Body of pancreas (tissue), 4 donors: ENCODE measurements around the gene COX4I1. TPM values are rescaled to one million over a fixed set of nuclear protein-coding genes. Genes with fewer than 3 reads are reported as not detected.
A peak's percentile ranks its signal among the peaks of the same experiment; 100 is the strongest.

Source experiments
- ATAC-seq: fragments of 150-250 bp; one replicate; pipeline ENCODE4 v1.9.1; 2016
- DNase-seq, 4 donors: peaks; one replicate each; pipeline ENCODE4 v3.0.0-alpha.2; 2019
- H3K27ac ChIP-seq, 4 donors: fragments of 200-600 bp; sonication (generic); 1 replicate in 3 of 4; 2 replicates in 1 of 4; pipeline versions ENCODE4 v1.5.1 to v1.6.1; 2016 to 2019; ENCODE audit warnings: mild to moderate bottlenecking in 1 of 4, mixed read lengths in 1 of 4, moderate library complexity in 1 of 4
- H3K27me3 ChIP-seq, 2 donors: fragments of 200-600 bp; sonication (generic); one replicate each; pipeline ENCODE4 v1.6.0; 2016; ENCODE audit warnings: mild to moderate bottlenecking in 1 of 2
- H3K36me3 ChIP-seq, 2 donors: fragments of 200-600 bp; sonication (generic); replicated peaks in 1 of 2; 2 replicates each; pipeline ENCODE4 v1.5.1; 2016; ENCODE audit warnings: low read depth in 2 of 2; ENCODE audit not compliant: insufficient read depth in 1 of 2
- H3K4me1 ChIP-seq: fragments of 200-600 bp; sonication (generic); one replicate; pipeline ENCODE4 v1.6.0; 2016
- H3K4me3 ChIP-seq, 2 donors: fragments of 200-600 bp; sonication (generic); 1 replicate in 1 of 2; 2 replicates in 1 of 2; pipeline ENCODE4 v1.5.1; 2016 to 2019
- H3K9me3 ChIP-seq, 3 donors: fragments of 200-600 bp; sonication (generic); 1 replicate in 2 of 3; 2 replicates in 1 of 3; pipeline ENCODE4 v1.5.1; 2016
- CTCF ChIP-seq, 7 experiments: fragments of 450-650 bp in 4 of 7; fragments of 200-600 bp in 3 of 7; sonication (generic) in 3 of 7; IDR thresholded peaks; one replicate each; pipeline ENCODE4 v1.5.1; 2016 to 2019; ENCODE audit warnings: antibody characterized with exemption in 7 of 7
- POLR2A ChIP-seq, 3 donors: fragments of 450-650 bp; IDR thresholded peaks; one replicate each; pipeline ENCODE4 v1.6.1; 2016; ENCODE audit warnings: antibody characterized with exemption in 3 of 3, mild to moderate bottlenecking in 2 of 3
- WGBS, 2 donors: methylation state at CpG; one replicate each; pipeline ENCODE4 v1.1.5; 2017; 5-methylcytosine and 5-hydroxymethylcytosine counted together
- intact Hi-C: fragments of 100-400 bp; cut with DNase I; formaldehyde crosslinking; loops from one replicate; pipeline ENCODE4 v1.15.1; 2023
- total RNA-seq, 2 donors: library from RNA; depleted of rRNA; stranded (reverse); fragments of >200 nt; gene quantifications; one replicate each; pipeline ENCODE4 v1.1.0, GENCODE V29; 2016

The COX4I1 gene
- total RNA-seq, 2 donors from 2014 or later: 259 to 291 TPM

DNA sequence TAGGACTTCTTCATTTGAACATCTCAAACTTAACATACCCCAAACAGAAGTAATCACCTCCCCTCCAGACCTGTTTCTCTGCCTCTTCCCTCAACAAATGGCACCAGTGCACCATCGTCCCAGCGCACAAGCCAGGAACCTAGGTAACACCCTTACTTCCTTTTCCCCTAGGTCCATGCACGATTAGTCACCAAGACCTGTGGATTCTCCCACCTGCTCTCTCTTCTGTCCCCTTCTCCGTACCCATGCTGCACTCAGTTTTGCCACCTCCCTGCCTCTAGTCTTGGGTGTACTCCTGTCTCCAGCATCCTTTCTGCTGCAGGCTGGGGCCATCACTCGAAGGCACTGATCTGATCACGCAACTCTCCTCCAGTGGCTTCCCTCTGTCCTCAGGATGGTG lies 3.3 kb upstream of the COX4I1 start:
- TF ChIP-seq POLR2A (IDR thresholded peaks at IDR 0.05): no peak
- TF ChIP-seq CTCF (IDR thresholded peaks at IDR 0.05): no peak
- no peaks in the 10 kb centered on the region for H3K9me3 ChIP-seq
- 84 to 88% methylated on average over 6 of the region's 6 CpGs for WGBS, 2 donors
- DNase-seq (no peak), ATAC-seq (no peak)
- intact Hi-C loops: no loop called here
- H3K27me3 ChIP-seq: no peaks in the 10 kb centered on the region
- no peak overlapping the region for H3K27ac ChIP-seq
- peaks cover 32% of the 10 kb centered on the region for H3K4me1 ChIP-seq
- no peak overlapping the region for H3K4me3 ChIP-seq
- H3K36me3 ChIP-seq: no peaks in the 10 kb centered on the region

GRCh38 chr16:85796599-85796998 lies 2.9 kb upstream of the COX4I1 start:
- peaks cover 0 to 2% of the 10 kb centered on the region in 2 donors for H3K36me3 ChIP-seq
- no peak for TF ChIP-seq CTCF (IDR thresholded peaks at IDR 0.05)
- no peak for TF ChIP-seq POLR2A (IDR thresholded peaks at IDR 0.05)

DNA sequence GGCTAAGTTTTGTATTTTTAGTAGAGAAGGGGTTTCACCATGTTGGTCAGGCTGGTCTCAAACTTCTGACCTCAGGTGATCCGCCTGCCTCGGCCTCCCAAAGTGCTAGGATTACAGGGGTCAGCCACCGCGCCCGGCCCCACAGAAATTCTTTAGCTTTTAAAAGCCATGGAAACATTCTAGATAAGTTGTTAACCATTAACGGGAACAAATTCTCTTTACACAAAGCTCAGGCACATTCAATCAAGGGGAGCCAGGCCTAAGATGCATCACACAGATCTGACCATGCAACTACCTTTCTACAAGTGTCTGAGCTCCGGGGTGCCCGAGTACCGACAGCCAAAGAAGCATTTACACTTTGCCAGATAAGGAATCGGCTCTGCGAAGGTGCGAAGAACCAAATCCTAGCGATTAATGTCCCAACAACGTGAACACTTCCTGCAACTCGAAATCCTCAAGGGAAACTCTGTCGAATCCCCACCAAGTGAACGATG lies 1.2 kb upstream of the COX4I1 start:
- Histone ChIP-seq H3K27ac (peak overlapping the region in 1 of 4 donors; percentile 78), H3K4me3 (peak overlapping the region; percentile 90 to 91), H3K36me3 (peaks cover 7% of the 10 kb centered on the region in 2 donors), H3K27me3 (no peaks in the 10 kb centered on the region), H3K9me3 (no peaks in the 10 kb centered on the region), H3K4me1 (peaks cover 33% of the 10 kb centered on the region)
- no peak for TF ChIP-seq CTCF (IDR thresholded peaks at IDR 0.05)
- TF ChIP-seq POLR2A (IDR thresholded peaks at IDR 0.05): no peak
- WGBS, 2 donors: 5 to 17% methylated on average over 15 to 17 of the region's 17 CpGs
- ATAC-seq (no peak), DNase-seq (no peak)
- intact Hi-C loops: no loop called here

More at GRCh38 chr16:85796599-85796998, 2.9 kb upstream of the COX4I1 start:
- Histone ChIP-seq H3K4me3 (no peak overlapping the region), H3K4me1 (peaks cover 33% of the 10 kb centered on the region), H3K27me3 (no peaks in the 10 kb centered on the region), H3K27ac (no peak overlapping the region), H3K9me3 (no peaks in the 10 kb centered on the region)
- 89 to 90% methylated on average over 7 of the region's 7 CpGs for WGBS, 2 donors
- intact Hi-C loops: no loop called here
- no peak for ATAC-seq
- DNase-seq: no peak

DNA sequence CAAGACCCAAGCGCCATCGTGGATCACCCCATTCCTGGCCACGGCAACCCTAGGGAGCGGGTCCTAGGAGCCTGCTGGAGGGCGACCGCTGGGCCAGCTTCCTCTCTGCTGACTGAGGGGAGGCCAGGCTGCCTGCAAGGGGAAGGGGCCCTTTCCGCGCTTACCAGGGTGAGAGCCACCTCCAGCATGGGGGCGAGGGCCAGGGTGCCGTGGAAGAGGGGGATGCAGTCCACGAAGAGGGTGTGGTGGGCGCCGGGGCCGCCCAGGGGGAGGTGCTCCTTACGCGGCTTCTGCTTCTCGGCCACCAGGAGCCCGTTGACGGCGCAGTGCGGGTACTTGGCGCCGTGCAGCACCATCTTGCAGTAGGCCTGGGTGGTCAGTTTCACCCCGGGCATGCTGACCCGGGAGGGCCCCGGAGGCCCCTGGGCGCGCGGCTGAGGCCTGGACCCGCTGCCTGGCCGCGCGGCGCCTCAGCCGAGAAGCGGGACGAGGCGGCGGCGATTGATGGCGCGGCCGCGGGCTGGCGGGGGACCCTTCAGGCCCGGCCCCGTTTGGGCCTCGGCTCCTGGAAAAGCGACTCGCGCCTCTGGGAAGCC lies 496 bp upstream of the COX4I1 start:
- TF ChIP-seq POLR2A (IDR thresholded peaks at IDR 0.05): no peak
- no peak for TF ChIP-seq CTCF (IDR thresholded peaks at IDR 0.05)
- peak; percentile 9 for ATAC-seq
- WGBS, 2 donors: 1% methylated on average over 36 of the region's 51 CpGs; no CpG with 5 or more reads in 1 of the 2 donors
- Histone ChIP-seq H3K4me3 (peak overlapping the region; percentile 90 to 91), H3K9me3 (no peaks in the 10 kb centered on the region), H3K4me1 (peaks cover 31% of the 10 kb centered on the region), H3K27ac (peak overlapping the region; percentile 78 to 86 (median 78)), H3K36me3 (peaks cover 7% of the 10 kb centered on the region in 2 donors), H3K27me3 (no peaks in the 10 kb centered on the region)
- intact Hi-C loops: no loop called here
- peak in 3 of 4 donors; percentile 15 to 32 (median 21) for DNase-seq

GRCh38 chr16:85800321-85800669 lies 800 bp downstream of the COX4I1 start:
- Histone ChIP-seq H3K9me3 (no peaks in the 10 kb centered on the region), H3K4me3 (peak overlapping the region; percentile 90 to 91), H3K27ac (peak overlapping the region; percentile 78 to 86 (median 78)), H3K4me1 (peaks cover 27% of the 10 kb centered on the region), H3K36me3 (peaks cover 7 to 15% of the 10 kb centered on the region in 2 donors), H3K27me3 (no peaks in the 10 kb centered on the region)
- DNase-seq (no peak), ATAC-seq (no peak)
- 3 to 7% methylated on average over 9 of the region's 9 CpGs for WGBS, 2 donors
- no peak for TF ChIP-seq CTCF (IDR thresholded peaks at IDR 0.05)
- no peak for TF ChIP-seq POLR2A (IDR thresholded peaks at IDR 0.05)
- intact Hi-C loops: no loop called here
